ENCODE data around the gene MEPCE.

GRCh38 chr7:100380196-100380595 lies 49.4 kb upstream of the MEPCE start:
- TF ChIP-seq ZFX (IDR thresholded peaks at IDR 0.05) (no peak), CTCF (conservative IDR thresholded peaks at IDR 0.05) (no peak)
